Central memory CD4-positive, alpha-beta T cell (primary cell): Measurements from ENCODE around the gene DCDC2C.

Experiments used
- DNase-seq: peaks from one replicate; pipeline ENCODE4 v3.0.0; 2022

The DCDC2C gene

DNA sequence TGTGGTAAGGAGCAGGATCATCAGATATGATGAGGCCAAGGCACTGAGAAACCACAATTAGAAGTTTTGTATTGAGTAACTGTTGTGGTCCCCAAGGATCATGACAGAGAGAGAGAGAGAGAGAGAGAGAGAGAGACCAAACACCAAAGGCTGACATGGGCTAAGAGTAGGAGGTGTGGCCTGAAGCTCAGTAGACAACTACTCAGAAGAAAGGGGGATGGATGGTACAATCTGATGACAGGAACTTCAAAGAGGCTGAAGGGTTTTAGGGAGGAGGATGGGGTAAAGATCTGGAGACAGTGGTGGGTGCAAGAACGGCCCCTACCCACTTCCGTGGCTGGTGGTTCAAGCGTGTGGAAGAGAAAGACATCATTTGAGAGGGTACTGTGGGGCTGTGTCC is 135.0 kb downstream of the DCDC2C start:
- DNase-seq: no peak

DNA sequence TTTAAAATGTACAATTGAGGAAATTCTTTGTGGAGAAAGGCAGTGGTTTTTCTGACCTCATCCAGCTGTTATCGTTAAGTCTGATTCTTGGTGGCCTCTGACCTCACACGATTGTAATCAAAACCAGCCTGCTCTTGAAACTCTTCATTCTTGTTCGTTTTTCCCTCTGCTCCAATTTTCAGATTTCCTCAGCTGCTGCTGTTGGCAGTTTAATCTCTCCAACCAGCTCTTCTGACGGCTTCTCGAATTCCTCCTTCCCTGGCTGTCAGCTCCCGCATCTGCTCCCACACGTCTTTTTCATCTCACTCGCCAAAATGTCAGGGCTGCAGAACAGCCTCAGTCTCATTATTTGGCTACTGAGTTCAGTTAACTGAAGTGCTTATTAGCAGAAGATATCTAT is 136.1 kb downstream of the DCDC2C start:
- DNase-seq: no peak

DNA sequence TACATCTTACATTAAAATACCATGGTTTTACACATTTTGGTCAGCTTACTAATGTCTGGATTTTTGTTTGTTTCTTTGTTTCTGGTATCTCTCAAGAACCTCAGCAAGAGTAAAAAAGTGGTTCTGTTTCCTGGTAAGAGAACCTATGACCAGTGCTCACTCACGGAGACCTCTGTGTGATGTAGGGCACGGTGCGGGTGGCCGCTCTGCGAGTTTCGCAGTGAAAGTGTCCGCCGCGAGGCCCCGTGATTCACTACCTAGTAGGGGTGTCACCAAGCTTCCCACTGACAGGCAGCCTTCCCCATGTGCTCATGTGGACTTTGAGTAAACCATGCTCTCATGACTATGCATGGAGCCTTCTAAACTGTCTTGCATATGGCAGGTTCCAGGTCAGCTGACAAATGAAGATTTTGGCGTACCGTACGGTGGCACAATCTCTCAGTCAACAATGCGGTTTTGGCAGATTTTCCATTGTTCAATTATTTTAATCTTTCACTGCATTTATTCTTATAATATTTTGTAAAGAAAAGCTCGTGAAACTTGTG is 137.3 kb downstream of the DCDC2C start:
- no peak for DNase-seq

DNA sequence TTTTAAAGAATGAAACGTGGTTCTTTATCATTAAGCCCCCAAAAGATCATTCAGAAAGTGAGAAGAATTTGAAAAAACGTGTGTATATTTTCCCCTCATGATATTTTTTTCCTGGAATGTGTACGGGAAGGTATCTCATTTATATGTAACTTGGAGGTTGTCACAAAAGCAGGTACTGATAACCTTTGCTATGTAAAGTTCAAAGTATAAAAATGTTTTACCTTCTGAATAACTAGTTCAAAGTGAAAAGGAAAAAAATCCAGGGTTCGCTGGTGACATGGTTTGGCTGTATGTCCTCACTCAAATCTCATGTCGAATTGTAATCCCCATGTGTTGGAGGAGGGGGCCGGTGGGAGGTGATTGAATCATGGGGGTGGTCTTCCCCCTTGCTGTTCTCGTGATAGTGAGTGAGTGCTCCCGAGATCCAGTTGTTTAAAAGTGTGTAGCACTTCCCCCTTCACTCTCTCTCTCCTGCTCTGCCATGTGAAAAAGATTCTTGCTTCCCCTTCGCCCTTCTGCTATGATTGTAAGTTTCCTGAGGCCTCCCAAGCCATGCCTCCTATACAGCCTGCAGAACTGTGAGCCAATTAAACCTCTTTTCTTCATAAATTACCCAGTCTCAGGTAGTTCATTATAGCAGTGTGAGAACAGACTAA is 144.2 kb downstream of the DCDC2C start:
- no peak for DNase-seq

- DNase-seq: no peak
These were observed 145.4 kb downstream of the DCDC2C start for GRCh38 chr2:3848776-3849175.

DNA sequence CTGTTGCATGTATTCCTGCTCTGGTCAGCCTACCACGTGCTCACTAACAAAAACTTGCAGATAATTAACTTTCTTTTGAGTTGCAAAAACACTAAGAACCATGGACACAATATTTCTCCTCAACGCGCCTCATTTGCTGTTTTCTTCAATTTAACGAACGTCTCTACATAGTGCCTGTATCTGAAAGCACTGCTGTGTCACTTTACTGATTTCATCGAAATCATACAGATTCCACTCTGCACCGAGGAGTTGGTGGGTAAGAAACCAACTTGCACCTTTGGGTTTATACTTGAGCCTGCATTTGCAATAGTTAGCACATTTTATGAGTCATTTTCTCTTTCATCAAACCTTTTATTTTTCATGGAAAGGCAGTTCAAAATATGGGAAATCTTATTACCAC is 145.8 kb downstream of the DCDC2C start:
- no peak for DNase-seq

DNA sequence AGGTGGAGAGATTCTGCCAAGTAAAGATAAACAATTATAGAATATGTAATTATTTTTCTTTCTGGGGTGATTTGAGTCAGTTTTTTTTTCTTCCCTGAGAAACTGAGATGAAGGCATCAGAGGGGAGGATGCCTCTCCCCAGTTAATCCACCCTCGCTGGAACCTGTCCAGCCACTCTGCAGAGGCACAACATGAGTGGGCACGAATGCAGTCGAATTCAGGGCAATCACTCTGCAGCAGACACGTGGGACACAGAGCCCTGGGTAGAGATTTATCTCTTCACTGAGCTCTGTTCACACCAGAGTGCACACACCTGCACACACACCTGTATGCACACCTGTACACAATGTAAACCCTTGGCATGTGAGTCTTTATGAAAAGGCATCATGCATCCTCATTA is 154.2 kb downstream of the DCDC2C start:
- no peak for DNase-seq

DNA sequence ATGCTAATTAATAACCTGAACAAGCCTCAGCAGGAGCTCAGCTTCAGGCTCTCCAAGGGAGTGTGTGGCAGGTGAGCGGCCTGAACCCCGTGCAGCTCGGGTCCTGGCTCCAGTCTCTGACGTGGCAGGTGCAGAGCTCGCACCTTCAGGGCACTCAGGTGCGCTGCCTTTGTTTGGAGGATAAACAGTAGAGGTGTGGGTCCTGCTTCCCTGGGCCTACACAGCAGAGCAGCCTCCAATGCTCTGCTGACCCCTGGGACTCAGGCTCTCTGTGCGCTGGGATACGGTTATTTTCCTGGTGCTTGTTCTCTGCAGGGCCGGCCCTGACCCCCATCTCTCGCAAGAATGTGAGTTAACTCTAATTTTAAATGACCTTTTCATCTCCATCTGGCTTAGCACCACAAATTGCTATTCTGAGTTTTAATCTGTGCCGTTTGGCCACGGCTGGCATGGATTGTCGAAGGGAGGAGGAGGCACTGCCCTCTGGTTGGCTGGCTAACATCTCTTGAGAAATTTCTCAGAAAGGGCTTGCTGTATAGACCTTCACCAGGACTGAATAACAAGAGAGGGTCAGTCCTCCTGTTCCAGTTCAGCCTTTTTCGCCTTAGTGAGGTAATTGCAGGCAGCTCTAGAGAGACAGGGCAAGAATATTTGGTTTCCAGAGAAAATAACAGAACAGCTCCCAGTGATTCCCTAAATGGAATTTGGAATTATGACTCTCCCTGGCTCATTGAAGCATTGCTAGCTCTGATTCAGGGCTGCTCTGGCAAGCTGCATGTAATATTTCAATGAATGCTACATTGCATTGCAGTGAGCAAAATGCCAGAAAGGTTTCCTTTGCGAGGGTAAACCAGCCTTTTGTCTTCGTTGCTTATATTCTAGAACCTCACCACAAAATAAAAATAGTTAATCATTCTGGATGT is 161.8 kb downstream of the DCDC2C start:
- DNase-seq: no peak

- no peak for DNase-seq
These were observed 164.1 kb downstream of the DCDC2C start for GRCh38 chr2:3867469-3867868.

- no peak for DNase-seq
These were observed 164.8 kb downstream of the DCDC2C start for GRCh38 chr2:3868012-3868805.

DNA sequence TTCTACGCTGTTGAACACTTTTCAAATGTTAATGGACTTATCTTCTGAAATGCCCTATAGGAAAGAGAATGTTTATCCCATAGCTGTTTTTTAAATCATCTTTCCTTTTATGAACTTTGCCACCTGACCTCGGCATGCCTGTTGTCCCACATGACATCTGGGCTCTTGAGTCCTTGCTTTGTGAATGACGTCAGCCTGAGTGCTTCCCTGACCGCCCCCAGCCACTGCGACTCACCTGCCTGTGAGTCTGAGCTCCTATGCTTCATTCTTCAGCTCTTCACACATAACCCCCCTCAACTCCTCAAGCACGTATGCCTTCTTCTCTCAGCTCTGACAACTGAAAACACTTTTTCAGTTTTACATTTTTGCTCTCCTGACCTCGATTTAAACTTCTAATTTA is 166.8 kb downstream of the DCDC2C start:
- DNase-seq: no peak

DNA sequence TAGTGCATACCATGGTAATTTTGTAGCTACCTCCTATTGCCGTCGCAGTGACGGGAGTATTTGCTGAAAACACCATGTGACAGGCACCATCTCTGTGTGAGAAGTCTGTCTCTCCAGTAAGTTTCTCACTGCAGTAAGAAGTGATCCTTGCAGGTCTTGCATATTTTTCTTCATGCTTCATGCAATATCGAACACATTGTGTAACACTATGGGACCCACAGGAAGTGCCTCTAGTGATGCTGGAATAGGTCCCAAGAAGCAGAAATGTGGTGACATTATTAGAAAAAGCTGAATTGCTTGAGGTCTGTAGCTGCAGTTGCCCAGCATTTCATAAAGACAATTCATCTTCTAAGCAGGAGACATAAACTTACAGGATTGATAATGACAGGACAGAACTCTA is 167.6 kb downstream of the DCDC2C start:
- DNase-seq: no peak

- DNase-seq: no peak
These were observed 169.1 kb downstream of the DCDC2C start for GRCh38 chr2:3872451-3872850.

DNA sequence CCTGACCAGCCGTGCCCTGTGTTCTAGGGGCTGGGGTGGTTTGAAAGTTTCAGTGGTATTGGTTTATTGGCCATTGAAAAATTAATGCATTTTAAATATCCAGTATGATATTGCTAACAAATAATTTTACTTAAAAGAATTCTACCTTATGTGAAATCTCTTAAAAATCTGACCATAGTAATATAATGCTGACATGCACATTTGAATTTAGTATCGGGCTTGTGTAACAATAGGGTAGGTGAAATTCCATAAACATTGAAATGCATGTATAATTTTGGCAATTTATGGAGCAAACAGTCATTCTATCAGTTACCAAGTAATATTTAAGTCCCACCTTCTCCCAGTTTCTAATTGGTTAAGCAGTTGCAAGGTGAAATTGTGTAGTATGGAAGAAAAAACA is 170.5 kb downstream of the DCDC2C start:
- DNase-seq: no peak

DNA sequence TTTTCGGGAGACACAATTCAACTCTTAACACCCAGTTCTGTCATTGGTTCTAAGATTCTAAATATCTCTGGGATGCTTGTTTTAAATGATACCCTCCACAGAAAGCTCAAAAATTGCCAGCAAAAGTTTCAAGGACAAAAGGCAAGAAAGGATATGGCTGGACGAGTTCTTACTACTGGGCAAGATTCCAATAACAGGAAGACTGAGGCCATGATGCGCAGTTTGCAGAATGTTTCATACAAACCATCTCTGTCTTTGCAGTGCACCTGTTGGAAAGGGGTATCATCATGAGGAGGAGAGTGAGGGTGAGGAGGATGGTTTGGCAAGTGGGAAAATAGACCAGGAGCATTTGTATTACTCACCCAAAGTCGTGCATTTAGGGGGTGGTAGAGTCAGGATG is 172.8 kb downstream of the DCDC2C start:
- DNase-seq: no peak

GRCh38 chr2:3876685-3877084 is 173.3 kb downstream of the DCDC2C start:
- no peak for DNase-seq

GRCh38 chr2:3885629-3886628 is 182.6 kb downstream of the DCDC2C start:
- no peak for DNase-seq

- no peak for DNase-seq
These were observed 191.6 kb downstream of the DCDC2C start for GRCh38 chr2:3895021-3895420.
